ENCODE results near the gene SLC46A1.

The SLC46A1 gene

DNA sequence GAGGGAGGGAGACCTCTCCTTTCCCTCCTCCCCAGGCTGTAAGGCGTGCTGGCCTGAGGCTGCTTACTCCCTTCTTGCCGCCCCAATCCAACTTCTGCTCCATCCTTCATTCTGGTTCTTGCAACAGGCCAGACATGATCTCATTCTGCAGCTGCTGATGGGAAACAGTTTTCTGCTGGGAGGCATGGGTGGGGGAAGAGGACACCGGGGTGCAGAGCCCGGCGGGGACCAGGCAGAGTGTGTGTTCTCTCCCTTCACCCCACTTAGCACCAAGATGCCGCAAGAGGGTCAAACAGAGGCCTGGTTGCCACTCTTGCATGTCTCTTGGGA lies 33.1 kb downstream of the SLC46A1 start:
- H3K27me3 ChIP-seq (ENCODE audit: insufficient read depth, low read length, poor library complexity): no peaks in the 10 kb centered on the region
- ATAC-seq (ENCODE audit: insufficient read depth, low read depth) (no peak), DNase-seq (no peak)
- H2AFZ ChIP-seq (ENCODE audit: low read depth, low read length): no peak overlapping the region
- H3K4me2 ChIP-seq (ENCODE audit: insufficient read depth, low read length): no peak overlapping the region
- H3K4me1 ChIP-seq (ENCODE audit: insufficient read depth, low read length): peaks cover 4% of the 10 kb centered on the region; the same call in 1 of the 2 replicates
- H3K79me2 ChIP-seq (ENCODE audit: insufficient read depth, low read length): no peaks in the 10 kb centered on the region
- no peaks in the 10 kb centered on the region for H3K36me3 ChIP-seq (ENCODE audit: insufficient read depth, low read length)
- TF ChIP-seq, protein P1, sequence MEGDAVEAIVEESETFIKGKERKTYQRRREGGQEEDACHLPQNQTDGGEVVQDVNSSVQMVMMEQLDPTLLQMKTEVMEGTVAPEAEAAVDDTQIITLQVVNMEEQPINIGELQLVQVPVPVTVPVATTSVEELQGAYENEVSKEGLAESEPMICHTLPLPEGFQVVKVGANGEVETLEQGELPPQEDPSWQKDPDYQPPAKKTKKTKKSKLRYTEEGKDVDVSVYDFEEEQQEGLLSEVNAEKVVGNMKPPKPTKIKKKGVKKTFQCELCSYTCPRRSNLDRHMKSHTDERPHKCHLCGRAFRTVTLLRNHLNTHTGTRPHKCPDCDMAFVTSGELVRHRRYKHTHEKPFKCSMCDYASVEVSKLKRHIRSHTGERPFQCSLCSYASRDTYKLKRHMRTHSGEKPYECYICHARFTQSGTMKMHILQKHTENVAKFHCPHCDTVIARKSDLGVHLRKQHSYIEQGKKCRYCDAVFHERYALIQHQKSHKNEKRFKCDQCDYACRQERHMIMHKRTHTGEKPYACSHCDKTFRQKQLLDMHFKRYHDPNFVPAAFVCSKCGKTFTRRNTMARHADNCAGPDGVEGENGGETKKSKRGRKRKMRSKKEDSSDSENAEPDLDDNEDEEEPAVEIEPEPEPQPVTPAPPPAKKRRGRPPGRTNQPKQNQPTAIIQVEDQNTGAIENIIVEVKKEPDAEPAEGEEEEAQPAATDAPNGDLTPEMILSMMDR (IDR thresholded peaks at IDR 0.05; ENCODE audit: borderline replicate concordance, extremely low read depth, low read length, poor library complexity, severe bottlenecking): no peak
- no peak for TF ChIP-seq EZH2 (IDR thresholded peaks at IDR 0.05; ENCODE audit: borderline replicate concordance, low read depth, low read length, severe bottlenecking)
- no peak overlapping the region for H3K9ac ChIP-seq (ENCODE audit: low read depth, low read length)
- peaks cover 11% of the 10 kb centered on the region for H4K20me1 ChIP-seq (ENCODE audit: insufficient read depth, low read length)
- H3K4me3 ChIP-seq (ENCODE audit: low read depth in 1 of 2, low read length in 2 of 2): no peak overlapping the region
- no peaks in the 10 kb centered on the region for H3K9me3 ChIP-seq (ENCODE audit: insufficient read depth, low read length, severe bottlenecking)
- no peak overlapping the region for H3K27ac ChIP-seq (ENCODE audit: low read length)

DNA sequence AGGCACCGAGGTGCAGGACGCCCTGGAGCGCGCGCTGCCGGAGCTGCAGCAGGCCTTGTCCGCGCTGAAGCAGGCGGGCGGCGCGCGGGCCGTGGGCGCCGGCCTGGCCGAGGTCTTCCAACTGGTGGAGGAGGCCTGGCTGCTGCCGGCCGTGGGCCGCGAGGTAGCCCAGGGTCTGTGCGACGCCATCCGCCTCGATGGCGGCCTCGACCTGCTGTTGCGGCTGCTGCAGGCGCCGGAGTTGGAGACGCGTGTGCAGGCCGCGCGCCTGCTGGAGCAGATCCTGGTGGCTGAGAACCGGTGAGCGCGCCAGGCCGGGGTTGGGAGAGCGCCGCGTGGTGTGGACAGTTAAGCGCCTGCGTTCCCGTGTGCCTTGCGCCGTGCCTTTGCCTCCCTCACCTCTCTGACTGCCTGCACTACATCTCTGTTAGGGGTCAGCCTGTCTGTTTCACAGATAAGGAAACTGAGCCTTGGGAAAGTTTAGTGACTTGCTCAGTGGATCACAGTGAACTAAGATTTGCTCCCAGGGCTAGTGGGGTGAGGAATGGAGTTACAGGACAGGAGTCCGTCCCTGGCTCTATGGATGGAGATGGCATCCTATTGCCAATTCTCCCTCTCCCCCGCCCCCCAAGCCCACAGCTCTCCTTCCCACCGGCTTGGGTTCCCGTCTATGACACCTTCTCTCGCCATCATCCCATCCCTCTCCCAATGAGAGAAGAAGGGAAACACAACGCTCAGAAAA lies 33.6 kb downstream of the SLC46A1 start:
- no peak overlapping the region for H3K27ac ChIP-seq (ENCODE audit: low read length)
- no peak overlapping the region for H3K4me3 ChIP-seq (ENCODE audit: low read depth in 1 of 2, low read length in 2 of 2)
- H3K27me3 ChIP-seq (ENCODE audit: insufficient read depth, low read length, poor library complexity): no peaks in the 10 kb centered on the region
- H3K4me1 ChIP-seq (ENCODE audit: insufficient read depth, low read length): peaks cover 4% of the 10 kb centered on the region; the same call in 1 of the 2 replicates
- no peak for ATAC-seq (ENCODE audit: insufficient read depth, low read depth)
- H4K20me1 ChIP-seq (ENCODE audit: insufficient read depth, low read length): peaks cover 11% of the 10 kb centered on the region
- H3K9me3 ChIP-seq (ENCODE audit: insufficient read depth, low read length, severe bottlenecking): no peaks in the 10 kb centered on the region
- no peak overlapping the region for H3K4me2 ChIP-seq (ENCODE audit: insufficient read depth, low read length)
- no peak overlapping the region for H3K9ac ChIP-seq (ENCODE audit: low read depth, low read length)
- no peak for DNase-seq
- no peaks in the 10 kb centered on the region for H3K79me2 ChIP-seq (ENCODE audit: insufficient read depth, low read length)
- TF ChIP-seq, protein P1 (IDR thresholded peaks at IDR 0.05; ENCODE audit: borderline replicate concordance, extremely low read depth, low read length, poor library complexity, severe bottlenecking): no peak
- no peak overlapping the region for H2AFZ ChIP-seq (ENCODE audit: low read depth, low read length)
- H3K36me3 ChIP-seq (ENCODE audit: insufficient read depth, low read length): no peaks in the 10 kb centered on the region

DNA sequence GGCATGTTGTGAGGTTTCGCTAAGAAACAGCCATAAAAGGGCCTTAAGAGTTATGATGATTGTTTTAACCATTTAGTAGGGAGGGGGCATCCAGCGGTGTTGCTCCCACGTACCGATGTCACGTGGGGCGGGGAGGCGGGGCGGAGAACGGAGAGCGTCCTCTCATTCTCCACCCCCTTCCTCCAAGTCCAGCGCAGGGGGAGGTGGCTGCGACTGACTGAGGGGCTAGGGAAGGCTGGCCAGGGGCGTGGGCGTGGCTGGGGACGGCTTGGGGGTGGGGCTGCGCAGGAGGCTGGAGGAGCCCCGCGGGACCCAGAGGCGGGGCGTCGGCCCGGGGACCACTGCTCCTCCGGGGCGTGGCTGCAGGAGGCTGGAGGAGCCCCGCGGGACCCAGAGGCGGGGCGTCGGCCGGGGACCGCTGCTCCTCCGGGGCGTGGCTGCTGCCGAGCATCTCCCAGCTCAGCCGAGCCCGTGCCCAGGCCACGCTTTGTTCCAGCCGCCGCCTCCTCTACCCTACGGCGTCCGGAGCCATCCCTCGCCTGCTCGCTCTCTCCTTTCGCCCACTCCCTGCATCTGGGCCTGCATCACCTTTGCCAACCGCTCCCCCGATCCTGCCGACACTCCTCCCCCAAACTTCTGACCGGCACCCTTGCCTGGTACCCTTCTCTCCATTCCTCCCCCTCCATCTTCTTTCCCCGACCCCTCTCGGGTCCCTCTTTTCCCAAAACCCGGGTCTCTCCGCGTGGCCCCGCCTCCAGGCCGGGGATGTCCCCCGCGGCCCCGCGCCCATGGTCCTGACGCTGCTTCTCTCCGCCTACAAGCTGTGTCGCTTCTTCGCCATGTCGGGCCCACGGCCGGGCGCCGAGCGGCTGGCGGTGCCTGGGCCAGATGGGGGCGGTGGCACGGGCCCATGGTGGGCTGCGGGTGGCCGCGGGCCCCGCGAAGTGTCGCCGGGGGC lies 34.5 kb downstream of the SLC46A1 start, which contains the start of gene SARM1:
TSS of gene SARM1 (plus strand) at position 450 of the 958 bp plus-strand sequence. CDS start at position 789, 339 bp downstream.
- no peaks in the 10 kb centered on the region for H3K9me3 ChIP-seq (ENCODE audit: insufficient read depth, low read length, severe bottlenecking)
- ATAC-seq (ENCODE audit: insufficient read depth, low read depth) (peak; percentile 87), DNase-seq (peak; percentile 66)
- H3K4me1 ChIP-seq (ENCODE audit: insufficient read depth, low read length): peaks cover 4% of the 10 kb centered on the region; the same call in 1 of the 2 replicates
- H3K27me3 ChIP-seq (ENCODE audit: insufficient read depth, low read length, poor library complexity): no peaks in the 10 kb centered on the region
- H3K27ac ChIP-seq (ENCODE audit: low read length): no peak within 1 kb of the TSS
- H4K20me1 ChIP-seq (ENCODE audit: insufficient read depth, low read length): peaks cover 11% of the 10 kb centered on the region
- TF ChIP-seq, protein P1 (IDR thresholded peaks at IDR 0.05; ENCODE audit: borderline replicate concordance, extremely low read depth, low read length, poor library complexity, severe bottlenecking): no peak
- TF ChIP-seq EZH2 (IDR thresholded peaks at IDR 0.05; ENCODE audit: borderline replicate concordance, low read depth, low read length, severe bottlenecking): no peak
- H3K4me2 ChIP-seq (ENCODE audit: insufficient read depth, low read length): no peak within 1 kb of the TSS; the same call in 1 of the 2 replicates
- no peak within 1 kb of the TSS for H3K9ac ChIP-seq (ENCODE audit: low read depth, low read length)
- H3K79me2 ChIP-seq (ENCODE audit: insufficient read depth, low read length): no peaks in the 10 kb centered on the region
- H3K4me3 ChIP-seq (ENCODE audit: low read depth in 1 of 2, low read length in 2 of 2): no peak within 1 kb of the TSS
- no peaks in the 10 kb centered on the region for H3K36me3 ChIP-seq (ENCODE audit: insufficient read depth, low read length)
- no peak within 1 kb of the TSS for H2AFZ ChIP-seq (ENCODE audit: low read depth, low read length)
